SKM-1 (cell line): ENCODE data around the gene ELF1.
"Not testable (repeated sequence)": the region's sequence is repeated elsewhere in the genome, so short reads cannot be mapped to it uniquely, and the experiment has no call there.

ENCODE experiments used
- DNase-seq: peaks from one replicate; lab custom pipeline; 2025; ENCODE audit not compliant: unreplicated experiment; lab: John Stamatoyannopoulos, UW

ELF1 gene

GRCh38 chr13:40895227-40896184 is 123.6 kb downstream of the ELF1 start:
- no peak for DNase-seq

GRCh38 chr13:40893573-40893972 is 125.5 kb downstream of the ELF1 start:
- DNase-seq = not testable (repeated sequence)

- no peak for DNase-seq
These were observed 133.1 kb downstream of the ELF1 start for GRCh38 chr13:40886017-40886416.

GRCh38 chr13:40884175-40884574 is 134.9 kb downstream of the ELF1 start:
- DNase-seq = not testable (repeated sequence)
